Cardiac muscle cell (in vitro differentiated cells and primary cell): Measurements from ENCODE around the gene SMIM12. TPM values are rescaled to one million over a fixed set of nuclear protein-coding genes. Genes with fewer than 3 reads are reported as not detected.

Source experiments
- DNase-seq, 2 donors: peaks; one replicate each; pipeline versions ENCODE4 v3.0.0 to v3.0.0-alpha.2; 2010 to 2017; ENCODE audit warnings: low read depth in 1 of 2, low spot score in 1 of 2
- H3K27ac ChIP-seq: fragments of 200-600 bp; sonication (generic); 2 replicates; pipeline ENCODE4 v1.5.1; 2016
- H3K27me3 ChIP-seq: fragments of 200-600 bp; sonication (generic); 2 replicates; pipeline ENCODE4 v1.6.0; 2016; ENCODE audit warnings: control low read depth
- H3K36me3 ChIP-seq: fragments of 200-600 bp; sonication (generic); 2 replicates; pipeline ENCODE4 v1.5.1; 2016; ENCODE audit warnings: control low read depth
- H3K4me1 ChIP-seq: fragments of 200-600 bp; sonication (generic); 2 replicates; pipeline ENCODE4 v1.8.1; 2017; ENCODE audit warnings: low read depth, mild to moderate bottlenecking, mixed run types
- H3K4me3 ChIP-seq: fragments of 200-600 bp; sonication (generic); 2 replicates; pipeline ENCODE4 v1.5.1; 2016; ENCODE audit warnings: mild to moderate bottlenecking
- H3K9me3 ChIP-seq: fragments of 200-600 bp; sonication (generic); 2 replicates; pipeline ENCODE4 v1.5.1; 2017; ENCODE audit warnings: low read depth, mild to moderate bottlenecking, control low read depth
- CTCF ChIP-seq: IDR thresholded peaks from 2 replicates; pipeline ENCODE4 v1.5.1; 2012; ENCODE audit warnings: low read depth, mild to moderate bottlenecking, low read length
- polyA plus RNA-seq: library from polyadenylated mRNA; unstranded; fragments of >200 nt; fragmentation: Nextera tagmentation; extraction: Ambion mirVana; gene quantifications from 2 replicates; pipeline ENCODE4 v1.2.1, GENCODE V29; 2016
- total RNA-seq: library from RNA; depleted of rRNA; stranded (reverse); fragments of >200 nt; gene quantifications from 2 replicates; pipeline ENCODE4 v1.2.3, GENCODE V29; 2016

Gene SMIM12
- total and polyA plus RNA-seq, 2 experiments from 2014 or later, result 15.4 to 61.2 TPM

- Histone ChIP-seq H3K27ac (no peak overlapping the region), H3K9me3 (no peaks in the 10 kb centered on the region), H3K4me1 (no peaks in the 10 kb centered on the region), H3K27me3 (peaks cover 79% of the 10 kb centered on the region), H3K36me3 (no peaks in the 10 kb centered on the region), H3K4me3 (peak overlapping the region; percentile 23)
- DNase-seq, result peak; percentile 51 to 64
- TF ChIP-seq CTCF, result no peak
Observed at GRCh38 chr1:34885405-34886247, 26.1 kb upstream of the SMIM12 start.

- TF ChIP-seq CTCF, result no peak
- H3K4me3 ChIP-seq, result no peak overlapping the region
- H3K9me3 ChIP-seq, result no peaks in the 10 kb centered on the region
- peaks cover 85% of the 10 kb centered on the region for H3K27me3 ChIP-seq
- no peaks in the 10 kb centered on the region for H3K36me3 ChIP-seq
- no peak overlapping the region for H3K27ac ChIP-seq
- no peaks in the 10 kb centered on the region for H3K4me1 ChIP-seq
- DNase-seq, result no peak
Observed at GRCh38 chr1:34884961-34885360, 25.4 kb upstream of the SMIM12 start.

GRCh38 chr1:34884536-34884935, 25.0 kb upstream of the SMIM12 start:
- Histone ChIP-seq H3K9me3 (no peaks in the 10 kb centered on the region), H3K27me3 (peaks cover 87% of the 10 kb centered on the region), H3K27ac (no peak overlapping the region), H3K36me3 (no peaks in the 10 kb centered on the region), H3K4me1 (no peaks in the 10 kb centered on the region), H3K4me3 (no peak overlapping the region)
- no peak for DNase-seq
- no peak for TF ChIP-seq CTCF

GRCh38 chr1:34879230-34879629, 19.7 kb upstream of the SMIM12 start:
- Histone ChIP-seq H3K9me3 (no peaks in the 10 kb centered on the region), H3K27ac (no peak overlapping the region), H3K36me3 (no peaks in the 10 kb centered on the region), H3K27me3 (peaks cover 55% of the 10 kb centered on the region), H3K4me3 (no peak overlapping the region), H3K4me1 (no peaks in the 10 kb centered on the region)
- TF ChIP-seq CTCF, result no peak
- DNase-seq, result no peak

- Histone ChIP-seq H3K27me3 (peaks cover 35% of the 10 kb centered on the region), H3K9me3 (no peaks in the 10 kb centered on the region), H3K27ac (no peak overlapping the region), H3K4me3 (no peak overlapping the region), H3K4me1 (no peaks in the 10 kb centered on the region), H3K36me3 (no peaks in the 10 kb centered on the region)
- TF ChIP-seq CTCF, result no peak
- no peak for DNase-seq
Observed at GRCh38 chr1:34876406-34876805, 16.9 kb upstream of the SMIM12 start.
